Fibroblast of lung (primary cell): ENCODE measurements around the gene PLA2G12B.

Experiments
- EZH2 ChIP-seq: IDR thresholded peaks from 2 replicates; pipeline ENCODE4 v1.5.1; 2012; ENCODE audit warnings: low read length, control low read depth, mild to moderate bottlenecking; ENCODE audit errors: missing control alignments
- TF ChIP-seq, protein P1 (sequence below), 2 donors: IDR thresholded peaks in 1 of 2; conservative IDR thresholded peaks in 1 of 2; 1 replicate in 1 of 2; 2 replicates in 1 of 2; pipeline ENCODE4 v1.5.1; 2011 to 2012; ENCODE audit warnings: low read length in 2 of 2, control low read depth in 1 of 2, inconsistent platforms in 1 of 2, low read depth in 1 of 2, mild to moderate bottlenecking in 1 of 2

DNA sequence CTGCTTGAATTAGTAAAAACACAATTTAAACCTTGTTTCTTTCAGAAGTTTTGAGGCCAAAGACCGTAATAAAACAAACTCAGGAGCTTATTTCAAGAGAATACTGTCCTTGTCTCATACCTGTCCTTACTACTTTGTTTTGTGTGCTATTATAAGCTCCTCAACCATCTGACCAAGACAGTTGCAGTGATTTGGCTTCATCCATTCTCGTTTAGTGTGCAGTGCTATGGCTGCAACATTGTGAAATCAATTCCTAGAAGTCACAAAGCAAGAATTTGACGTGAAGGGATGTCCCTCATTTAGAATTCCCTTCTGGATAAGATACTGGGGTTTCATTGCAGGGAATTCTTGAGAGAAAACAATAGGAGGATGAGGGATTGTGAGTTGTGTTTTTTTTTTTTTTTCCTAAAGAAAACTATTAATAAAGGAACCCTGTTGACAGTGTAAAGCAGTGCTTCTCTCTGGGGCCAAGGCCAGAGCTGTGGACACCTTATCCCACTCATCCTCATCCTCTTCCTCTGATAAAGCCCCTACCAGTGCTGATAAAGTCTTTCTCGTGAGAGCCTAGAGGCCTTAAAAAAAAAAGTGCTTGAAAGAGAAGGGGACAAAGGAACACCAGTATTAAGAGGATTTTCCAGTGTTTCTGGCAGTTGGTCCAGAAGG lies 61.3 kb downstream of the PLA2G12B start, which contains the start of gene OIT3:
- TF ChIP-seq, protein P1, sequence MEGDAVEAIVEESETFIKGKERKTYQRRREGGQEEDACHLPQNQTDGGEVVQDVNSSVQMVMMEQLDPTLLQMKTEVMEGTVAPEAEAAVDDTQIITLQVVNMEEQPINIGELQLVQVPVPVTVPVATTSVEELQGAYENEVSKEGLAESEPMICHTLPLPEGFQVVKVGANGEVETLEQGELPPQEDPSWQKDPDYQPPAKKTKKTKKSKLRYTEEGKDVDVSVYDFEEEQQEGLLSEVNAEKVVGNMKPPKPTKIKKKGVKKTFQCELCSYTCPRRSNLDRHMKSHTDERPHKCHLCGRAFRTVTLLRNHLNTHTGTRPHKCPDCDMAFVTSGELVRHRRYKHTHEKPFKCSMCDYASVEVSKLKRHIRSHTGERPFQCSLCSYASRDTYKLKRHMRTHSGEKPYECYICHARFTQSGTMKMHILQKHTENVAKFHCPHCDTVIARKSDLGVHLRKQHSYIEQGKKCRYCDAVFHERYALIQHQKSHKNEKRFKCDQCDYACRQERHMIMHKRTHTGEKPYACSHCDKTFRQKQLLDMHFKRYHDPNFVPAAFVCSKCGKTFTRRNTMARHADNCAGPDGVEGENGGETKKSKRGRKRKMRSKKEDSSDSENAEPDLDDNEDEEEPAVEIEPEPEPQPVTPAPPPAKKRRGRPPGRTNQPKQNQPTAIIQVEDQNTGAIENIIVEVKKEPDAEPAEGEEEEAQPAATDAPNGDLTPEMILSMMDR (conservative IDR thresholded peaks at IDR 0.05 in 1 of 2, IDR thresholded peaks at IDR 0.05 in 1 of 2; ENCODE audit: low read depth in 1 of 2, low read length in 2 of 2): no peak
- TF ChIP-seq EZH2: no peak
